Measurements from ENCODE around the gene GRID2.

GRID2 gene

DNA sequence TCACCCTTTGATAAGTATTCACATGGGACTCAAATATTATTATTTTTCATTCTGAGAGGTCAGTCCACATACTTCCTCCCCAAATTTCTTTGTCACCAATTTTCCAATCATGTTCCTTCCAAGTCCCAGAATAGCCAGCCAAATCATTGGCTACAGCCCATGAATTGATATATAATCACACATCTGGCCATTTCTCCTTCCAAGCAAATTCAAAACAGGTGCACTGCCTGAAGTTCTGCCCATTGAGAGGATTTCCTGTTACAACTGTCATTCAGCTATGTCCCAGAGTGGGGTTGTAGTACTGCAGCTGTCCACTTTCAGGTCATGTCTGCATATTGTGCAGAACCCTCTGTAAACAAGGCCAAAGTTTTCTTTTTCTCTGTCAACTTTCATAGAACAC lies 347.8 kb downstream of the GRID2 start:
- TF ChIP-seq, protein P1, sequence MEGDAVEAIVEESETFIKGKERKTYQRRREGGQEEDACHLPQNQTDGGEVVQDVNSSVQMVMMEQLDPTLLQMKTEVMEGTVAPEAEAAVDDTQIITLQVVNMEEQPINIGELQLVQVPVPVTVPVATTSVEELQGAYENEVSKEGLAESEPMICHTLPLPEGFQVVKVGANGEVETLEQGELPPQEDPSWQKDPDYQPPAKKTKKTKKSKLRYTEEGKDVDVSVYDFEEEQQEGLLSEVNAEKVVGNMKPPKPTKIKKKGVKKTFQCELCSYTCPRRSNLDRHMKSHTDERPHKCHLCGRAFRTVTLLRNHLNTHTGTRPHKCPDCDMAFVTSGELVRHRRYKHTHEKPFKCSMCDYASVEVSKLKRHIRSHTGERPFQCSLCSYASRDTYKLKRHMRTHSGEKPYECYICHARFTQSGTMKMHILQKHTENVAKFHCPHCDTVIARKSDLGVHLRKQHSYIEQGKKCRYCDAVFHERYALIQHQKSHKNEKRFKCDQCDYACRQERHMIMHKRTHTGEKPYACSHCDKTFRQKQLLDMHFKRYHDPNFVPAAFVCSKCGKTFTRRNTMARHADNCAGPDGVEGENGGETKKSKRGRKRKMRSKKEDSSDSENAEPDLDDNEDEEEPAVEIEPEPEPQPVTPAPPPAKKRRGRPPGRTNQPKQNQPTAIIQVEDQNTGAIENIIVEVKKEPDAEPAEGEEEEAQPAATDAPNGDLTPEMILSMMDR (IDR thresholded peaks at IDR 0.05), result no peak
- H3K27me3 ChIP-seq (ENCODE audit: control insufficient read depth, insufficient read depth, low read length), result no peaks in the 10 kb centered on the region
- no peak overlapping the region for H3K27ac ChIP-seq
- H3K4me1 ChIP-seq, result no peaks in the 10 kb centered on the region
- H3K9me3 ChIP-seq (ENCODE audit: control insufficient read depth, low read length), result no peaks in the 10 kb centered on the region
- H3K4me3 ChIP-seq (ENCODE audit: low read depth, low read length), result no peak overlapping the region
- H3K36me3 ChIP-seq (ENCODE audit: control insufficient read depth, insufficient read depth, low read length), result no peaks in the 10 kb centered on the region
- H2AFZ ChIP-seq, result no peak overlapping the region
- no peak overlapping the region for H3K9ac ChIP-seq
- H3K79me2 ChIP-seq, result no peaks in the 10 kb centered on the region
- H3K4me2 ChIP-seq (ENCODE audit: low read length), result no peak overlapping the region

- H3K9me3 ChIP-seq (ENCODE audit: control insufficient read depth, low read length), result no peaks in the 10 kb centered on the region
- no peak overlapping the region for H3K4me3 ChIP-seq (ENCODE audit: low read depth, low read length)
- no peaks in the 10 kb centered on the region for H3K79me2 ChIP-seq
- no peak overlapping the region for H3K4me2 ChIP-seq (ENCODE audit: low read length)
- no peaks in the 10 kb centered on the region for H3K27me3 ChIP-seq (ENCODE audit: control insufficient read depth, insufficient read depth, low read length)
- no peaks in the 10 kb centered on the region for H3K36me3 ChIP-seq (ENCODE audit: control insufficient read depth, insufficient read depth, low read length)
- no peak overlapping the region for H2AFZ ChIP-seq
- H3K9ac ChIP-seq, result no peak overlapping the region
- H3K4me1 ChIP-seq, result no peaks in the 10 kb centered on the region
- TF ChIP-seq, protein P1 (IDR thresholded peaks at IDR 0.05), result no peak
- no peak overlapping the region for H3K27ac ChIP-seq
Measured at GRCh38 chr4:92654084-92654483, 350.3 kb downstream of the GRID2 start.

- Histone ChIP-seq H2AFZ (no peak overlapping the region), H3K36me3 (ENCODE audit: control insufficient read depth, insufficient read depth, low read length) (no peaks in the 10 kb centered on the region), H3K4me1 (no peaks in the 10 kb centered on the region), H3K27me3 (ENCODE audit: control insufficient read depth, insufficient read depth, low read length) (no peaks in the 10 kb centered on the region), H3K4me2 (ENCODE audit: low read length) (no peak overlapping the region), H3K27ac (no peak overlapping the region), H3K9ac (no peak overlapping the region), H3K9me3 (ENCODE audit: control insufficient read depth, low read length) (no peaks in the 10 kb centered on the region), H3K4me3 (ENCODE audit: low read depth, low read length) (no peak overlapping the region), H3K79me2 (no peaks in the 10 kb centered on the region)
- TF ChIP-seq, protein P1 (IDR thresholded peaks at IDR 0.05), result no peak
Measured at GRCh38 chr4:92657695-92658094, 353.9 kb downstream of the GRID2 start.

- H3K27ac ChIP-seq, result no peak overlapping the region
- H3K36me3 ChIP-seq (ENCODE audit: control insufficient read depth, insufficient read depth, low read length), result no peaks in the 10 kb centered on the region
- no peaks in the 10 kb centered on the region for H3K4me1 ChIP-seq
- TF ChIP-seq, protein P1 (IDR thresholded peaks at IDR 0.05), result no peak
- no peak overlapping the region for H3K9ac ChIP-seq
- no peaks in the 10 kb centered on the region for H3K9me3 ChIP-seq (ENCODE audit: control insufficient read depth, low read length)
- no peaks in the 10 kb centered on the region for H3K27me3 ChIP-seq (ENCODE audit: control insufficient read depth, insufficient read depth, low read length)
- H3K4me2 ChIP-seq (ENCODE audit: low read length), result no peak overlapping the region
- no peak overlapping the region for H3K4me3 ChIP-seq (ENCODE audit: low read depth, low read length)
- H3K79me2 ChIP-seq, result no peaks in the 10 kb centered on the region
- H2AFZ ChIP-seq, result no peak overlapping the region
Measured at GRCh38 chr4:92658318-92658717, 354.6 kb downstream of the GRID2 start.

GRCh38 chr4:92677805-92678204 lies 374.0 kb downstream of the GRID2 start:
- no peak overlapping the region for H3K27ac ChIP-seq
- H3K9ac ChIP-seq, result no peak overlapping the region
- no peaks in the 10 kb centered on the region for H3K27me3 ChIP-seq (ENCODE audit: control insufficient read depth, insufficient read depth, low read length)
- no peaks in the 10 kb centered on the region for H3K4me1 ChIP-seq
- H3K36me3 ChIP-seq (ENCODE audit: control insufficient read depth, insufficient read depth, low read length), result no peaks in the 10 kb centered on the region
- TF ChIP-seq, protein P1 (IDR thresholded peaks at IDR 0.05), result no peak
- H3K4me3 ChIP-seq (ENCODE audit: low read depth, low read length), result no peak overlapping the region
- no peaks in the 10 kb centered on the region for H3K79me2 ChIP-seq
- H3K9me3 ChIP-seq (ENCODE audit: control insufficient read depth, low read length), result no peaks in the 10 kb centered on the region
- H2AFZ ChIP-seq, result no peak overlapping the region
- no peak overlapping the region for H3K4me2 ChIP-seq (ENCODE audit: low read length)
